HG03460 (cell line): ENCODE data around the gene TMEM158.

ENCODE experiments used
- ATAC-seq: cut with Tn5 transposase; IDR thresholded peaks from one replicate; pipeline ENCODE4 v1.9.1; 2021; ENCODE audit not compliant: unreplicated experiment

Gene TMEM158

DNA sequence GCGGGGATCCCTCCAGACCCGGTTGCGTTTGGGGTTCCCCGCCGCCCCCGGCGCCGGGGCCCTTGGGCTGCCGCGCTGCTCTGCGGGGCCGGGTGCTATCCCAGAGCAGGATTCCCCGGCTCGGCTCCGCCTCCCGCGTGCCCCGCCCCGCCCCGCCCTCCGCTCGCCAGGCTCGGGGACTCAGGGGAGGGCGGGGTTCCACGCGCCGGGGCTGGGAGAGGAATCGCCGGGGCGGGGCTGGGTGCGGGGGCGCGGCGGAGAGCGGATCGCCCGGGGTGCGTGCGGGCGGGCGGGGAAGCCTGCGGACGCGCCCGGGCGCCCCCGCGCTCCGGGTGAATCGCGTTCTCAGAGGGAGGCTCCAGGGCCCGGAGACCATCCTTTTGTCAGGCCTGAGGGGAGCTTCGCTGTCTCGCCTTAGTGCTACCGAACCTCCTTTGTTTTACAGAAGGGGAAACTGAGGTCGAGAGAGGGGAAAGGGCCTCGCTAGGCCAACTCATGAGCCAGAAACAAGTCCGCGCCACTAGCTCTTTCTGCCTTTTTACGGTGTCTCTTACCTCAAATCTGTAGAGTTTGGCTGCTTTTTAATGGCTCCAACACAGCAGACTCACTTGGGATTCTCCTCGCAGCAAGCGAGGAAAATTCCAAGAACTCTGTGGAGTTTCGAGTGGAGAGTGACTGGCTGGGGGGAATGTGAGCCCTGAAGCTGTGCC lies at the start of gene TMEM158:
Gene TMEM158, minus strand, starts transcription at position 82 of the 710 bp plus-strand sequence. CDS start 260 bp downstream, outside the sequence.
- ATAC-seq: peak; percentile 54

DNA sequence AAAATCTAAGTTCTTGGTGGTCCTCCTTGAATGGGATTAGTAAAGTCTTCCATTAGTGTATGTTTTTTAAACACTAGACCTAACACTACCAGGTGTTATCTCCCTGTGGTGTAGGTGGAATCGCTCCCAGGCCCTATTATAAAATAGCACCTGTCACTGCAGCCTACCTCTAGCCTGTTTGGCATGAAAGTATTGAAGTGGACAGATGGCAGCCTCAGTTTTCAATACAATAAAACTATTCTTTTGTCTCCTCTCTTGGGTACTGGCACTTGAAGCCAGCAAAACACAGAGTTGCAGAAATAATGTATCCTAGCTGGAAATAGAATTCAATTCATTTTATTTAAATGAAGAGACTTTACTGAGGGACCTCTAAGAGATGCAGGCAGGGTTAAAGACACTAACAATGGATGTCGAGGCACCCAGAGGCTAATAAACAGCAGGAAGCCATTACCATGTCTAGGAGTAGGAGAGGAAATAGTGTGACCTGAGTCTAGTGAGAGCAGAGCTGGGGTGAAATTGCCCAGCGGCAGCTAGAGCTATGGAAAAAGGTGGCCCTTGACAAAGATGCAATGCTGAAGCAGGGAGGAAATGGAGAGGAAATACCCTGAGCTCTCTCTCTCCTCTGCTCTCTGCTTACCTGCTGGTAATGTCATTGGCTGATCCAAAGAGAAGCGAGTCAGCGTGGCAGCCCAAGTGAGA lies 49.1 kb upstream of the TMEM158 start:
- no peak for ATAC-seq

DNA sequence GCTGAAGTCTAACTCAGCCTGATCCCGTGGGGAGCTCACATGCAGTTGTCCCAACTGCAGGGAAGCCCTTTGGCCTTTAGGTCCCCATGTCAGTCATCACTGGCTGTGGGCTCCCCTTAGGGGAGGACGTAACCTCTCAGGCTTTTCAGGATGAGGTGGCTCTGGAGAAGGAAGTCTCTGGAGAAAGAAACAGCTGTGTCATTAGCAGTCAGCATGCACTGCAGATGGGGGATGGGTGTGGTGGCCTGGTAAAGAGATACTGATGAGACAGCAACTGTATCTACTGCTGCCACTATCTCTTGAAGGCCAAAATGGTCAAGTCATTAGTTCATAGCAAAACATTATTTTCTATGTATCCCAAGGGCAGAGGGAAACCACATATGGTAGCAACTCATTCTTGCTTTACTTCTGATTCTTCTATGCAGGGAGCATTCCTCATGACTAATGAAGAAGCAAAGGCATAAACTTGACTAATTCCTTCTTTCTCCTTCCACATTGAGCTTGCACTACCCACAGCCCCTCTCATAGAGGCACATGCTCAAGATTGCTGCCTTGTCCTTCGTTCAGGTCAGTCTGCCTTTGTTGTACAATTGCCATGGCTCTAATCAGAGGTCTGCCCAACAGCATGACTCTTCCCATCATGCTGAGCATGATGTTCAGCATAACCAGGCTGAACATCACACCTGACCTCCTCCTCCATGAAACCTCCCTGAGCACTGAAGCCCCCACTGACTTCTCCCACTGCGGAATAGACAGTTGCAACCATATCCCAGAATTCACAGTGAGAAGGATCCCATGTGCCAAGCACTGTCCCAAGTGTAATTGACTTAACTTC lies 47.8 kb upstream of the TMEM158 start:
- ATAC-seq: no peak

DNA sequence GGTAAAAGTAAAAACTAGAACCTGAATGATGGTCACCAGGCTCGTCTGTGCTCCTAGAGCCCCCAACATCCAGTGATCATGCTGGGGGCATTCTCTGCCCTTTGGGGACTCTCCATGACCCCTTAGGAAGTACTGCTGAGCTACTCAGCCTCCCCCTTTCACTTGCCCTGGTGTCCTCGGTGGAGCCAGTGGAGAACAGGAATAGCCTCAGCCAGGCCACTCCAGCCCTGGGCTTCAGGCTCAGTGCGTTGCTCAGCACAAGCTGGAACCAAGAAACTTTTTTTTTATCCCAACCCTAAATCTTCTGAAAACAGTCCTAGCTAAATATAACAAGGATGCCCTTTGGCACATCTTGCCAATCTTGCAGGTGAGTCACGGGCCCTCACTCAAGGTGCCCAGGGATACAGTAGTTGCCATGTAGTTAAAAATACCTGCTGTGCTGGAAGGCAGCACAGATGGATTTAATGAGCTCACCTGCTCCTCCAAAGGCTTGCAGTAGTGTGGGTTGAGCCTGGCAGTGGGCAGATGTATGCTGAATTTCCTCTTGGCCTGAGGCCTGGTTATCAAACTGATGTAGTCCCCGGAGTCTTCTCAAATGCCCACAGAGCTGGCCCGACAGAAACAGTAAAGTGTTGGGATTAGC lies 46.9 kb upstream of the TMEM158 start:
- no peak for ATAC-seq

DNA sequence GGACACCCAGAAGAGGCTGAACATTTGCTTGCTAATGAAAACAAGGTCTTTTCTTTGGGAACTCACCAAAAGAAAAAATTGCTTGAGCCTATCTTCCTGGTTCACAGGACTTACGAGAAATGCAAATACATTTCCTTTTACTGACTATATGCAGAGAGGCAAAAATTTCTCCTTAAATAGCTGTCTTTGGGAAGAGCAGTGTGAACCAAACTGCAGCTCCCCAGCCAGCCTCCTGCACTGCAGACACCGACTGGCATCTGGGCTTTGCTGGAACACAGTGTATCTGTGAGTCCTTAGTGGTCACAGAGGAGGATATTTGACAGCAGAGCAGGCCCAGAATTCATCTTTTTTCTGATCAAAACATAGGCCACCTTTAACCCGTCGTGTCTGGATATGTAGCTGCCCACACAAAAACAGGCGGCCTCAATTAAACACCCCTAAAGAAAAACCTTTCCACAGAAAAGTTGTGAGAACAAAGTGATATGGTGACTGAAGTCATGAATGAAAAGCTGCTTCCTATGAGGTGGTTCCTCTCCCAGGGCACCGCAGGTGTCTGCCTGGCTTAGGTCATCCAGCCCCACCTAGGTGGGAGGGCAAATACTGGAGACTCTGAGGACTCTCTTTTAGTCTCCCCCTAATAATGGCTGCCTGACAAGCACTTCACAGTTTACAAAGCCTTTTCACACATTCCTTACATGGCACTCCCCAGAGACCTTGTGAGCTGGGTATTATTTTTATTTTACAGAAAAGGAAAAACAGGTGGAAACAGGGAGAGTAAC lies 46.1 kb upstream of the TMEM158 start:
- ATAC-seq: no peak

DNA sequence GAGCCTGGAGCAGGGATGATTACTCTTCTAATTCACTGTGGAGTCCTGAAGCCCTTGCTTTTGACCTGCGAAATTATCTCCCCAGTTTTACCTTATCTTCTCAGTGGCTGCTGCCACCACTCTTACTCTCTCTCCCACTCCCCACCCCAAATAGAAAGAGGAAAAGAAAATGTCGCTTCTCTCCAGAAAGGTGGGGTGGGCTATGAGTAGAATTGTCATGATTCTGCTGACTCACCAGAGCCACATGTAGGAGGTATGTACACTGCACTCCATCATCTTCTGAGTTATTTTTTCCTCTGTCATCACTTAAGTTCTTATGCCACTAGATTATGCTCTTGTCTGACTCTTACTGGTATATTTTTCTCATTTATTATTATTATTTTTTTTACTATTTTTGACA lies 43.9 kb upstream of the TMEM158 start:
- no peak for ATAC-seq

DNA sequence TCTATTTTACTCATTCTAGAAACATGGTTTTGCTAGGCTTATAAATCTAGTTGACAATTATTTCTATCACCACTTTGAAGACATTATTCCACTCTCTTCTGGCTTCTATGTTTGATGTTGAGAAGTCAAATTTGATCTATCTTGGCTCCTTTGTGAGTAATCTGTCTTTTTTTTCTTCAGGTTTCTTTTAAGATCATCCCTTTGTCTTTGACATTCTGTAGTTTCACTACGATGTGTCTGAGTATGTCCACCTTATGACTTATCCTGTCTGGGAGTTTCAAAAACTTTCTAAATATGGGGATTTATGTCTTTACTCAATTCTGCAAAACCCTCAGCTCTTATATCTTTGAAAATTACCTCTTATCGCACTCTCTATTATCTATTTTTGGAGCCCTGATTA lies 41.0 kb upstream of the TMEM158 start:
- ATAC-seq: no peak

DNA sequence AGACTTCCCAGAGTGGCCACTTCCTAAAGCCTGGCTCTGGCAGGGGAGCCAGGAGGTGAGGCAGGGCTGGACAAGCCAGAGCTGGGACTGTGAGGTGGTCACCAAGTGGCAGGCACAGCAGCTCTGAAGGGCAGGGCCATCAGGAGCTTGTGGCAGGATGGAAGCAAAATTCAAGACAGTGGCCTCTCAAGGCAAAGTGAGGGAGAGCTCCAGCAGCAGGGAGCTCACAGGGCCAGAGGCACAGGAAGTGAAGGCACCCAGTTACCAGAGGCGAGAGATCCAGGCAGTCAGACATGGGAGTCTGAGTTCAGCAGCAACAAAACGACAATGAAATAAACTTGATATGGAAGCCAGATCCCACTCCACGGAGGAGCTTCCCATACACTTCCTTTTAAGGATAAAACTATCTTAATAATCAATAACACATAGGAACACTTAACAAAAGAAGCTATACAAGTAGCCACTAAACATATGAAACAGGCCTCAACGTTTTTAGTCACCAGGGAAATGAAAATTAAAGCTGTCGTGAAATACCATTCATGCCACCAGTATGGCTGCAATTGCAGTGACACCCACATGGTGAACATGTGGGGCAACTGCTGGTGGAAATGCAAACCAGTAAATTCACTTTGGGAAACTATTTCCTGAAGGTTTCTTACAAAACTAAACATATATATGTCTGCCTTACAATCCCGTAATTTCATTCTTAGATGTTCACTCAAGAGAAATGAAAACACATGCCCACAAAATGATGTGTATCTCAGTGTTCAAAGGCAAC lies 35.4 kb upstream of the TMEM158 start:
- ATAC-seq: no peak

DNA sequence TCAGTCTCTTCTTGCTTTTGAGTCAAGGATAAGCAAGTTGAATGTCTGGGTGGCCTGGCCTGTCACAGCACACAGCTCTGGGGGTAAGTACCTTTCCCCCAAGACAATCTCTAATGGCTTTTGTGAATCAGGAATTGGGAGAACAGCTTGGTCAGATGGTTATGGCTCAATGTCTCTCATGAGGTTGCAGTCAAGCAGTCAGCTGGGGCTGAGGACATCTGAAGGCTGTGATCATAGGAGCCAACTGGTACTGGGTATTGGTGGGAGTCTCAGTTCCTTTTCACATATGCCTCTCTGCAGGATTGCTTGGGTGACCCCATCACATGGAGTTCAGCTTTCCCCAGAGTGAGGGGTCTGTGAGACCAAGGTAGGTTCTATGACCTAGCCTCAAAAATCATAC lies 33.0 kb upstream of the TMEM158 start:
- no peak for ATAC-seq

DNA sequence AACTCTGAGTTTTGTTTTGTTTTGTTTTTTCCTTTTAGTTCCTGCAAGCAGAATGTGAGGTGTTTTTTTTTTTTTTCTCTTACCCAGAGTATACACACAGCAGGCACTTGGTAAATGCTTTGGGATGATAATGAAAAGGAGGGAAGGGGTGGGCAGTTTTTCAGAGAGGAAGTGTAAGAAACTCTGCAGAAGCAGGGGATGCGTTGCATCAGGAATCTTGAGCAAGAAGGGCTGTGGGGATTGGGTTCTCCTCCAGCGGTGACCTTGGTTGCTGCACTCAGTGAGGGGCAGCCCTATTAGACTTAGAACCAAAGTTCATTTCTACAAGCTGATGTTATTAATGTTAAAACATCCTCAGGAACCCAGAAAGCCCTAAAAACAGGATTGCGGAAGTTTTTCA lies 32.2 kb upstream of the TMEM158 start:
- no peak for ATAC-seq

DNA sequence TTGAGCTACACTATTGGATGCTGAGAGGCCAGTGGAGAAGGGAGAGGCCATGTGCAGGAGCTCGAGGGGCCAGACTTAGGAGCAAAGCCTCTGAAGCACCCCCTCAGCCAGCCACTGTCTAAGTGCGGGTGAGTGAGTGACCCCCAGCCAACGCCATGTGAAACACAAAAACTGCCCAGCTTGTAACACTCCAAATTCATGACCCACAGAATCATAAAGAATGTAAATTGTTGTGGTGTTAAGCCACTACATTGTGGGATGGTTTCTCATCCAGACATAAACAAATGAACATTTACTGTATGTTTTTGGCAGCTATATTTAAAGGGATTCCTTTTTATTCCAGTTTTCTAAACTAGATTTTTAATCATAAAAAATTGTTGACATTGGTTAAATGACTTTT lies 27.2 kb upstream of the TMEM158 start:
- no peak for ATAC-seq

DNA sequence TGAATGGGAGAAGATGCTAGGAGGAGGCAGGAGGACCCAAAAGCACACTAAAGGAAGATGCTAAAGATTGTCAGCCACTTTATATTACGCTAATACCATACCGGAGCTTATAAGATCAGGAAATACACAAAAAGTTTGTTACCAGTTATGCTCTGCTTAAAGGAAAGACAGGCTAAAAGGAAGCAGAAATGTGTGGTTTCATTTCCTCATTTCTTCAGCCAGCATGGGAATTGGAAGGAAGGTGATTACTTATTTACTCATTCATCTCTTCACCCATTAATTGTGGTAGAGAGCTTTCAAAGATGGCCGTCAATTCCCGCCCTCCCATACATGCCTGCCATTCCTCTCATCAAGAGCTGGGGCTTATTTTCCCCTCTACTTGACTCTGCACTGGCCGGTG lies 26.7 kb upstream of the TMEM158 start:
- ATAC-seq: no peak

DNA sequence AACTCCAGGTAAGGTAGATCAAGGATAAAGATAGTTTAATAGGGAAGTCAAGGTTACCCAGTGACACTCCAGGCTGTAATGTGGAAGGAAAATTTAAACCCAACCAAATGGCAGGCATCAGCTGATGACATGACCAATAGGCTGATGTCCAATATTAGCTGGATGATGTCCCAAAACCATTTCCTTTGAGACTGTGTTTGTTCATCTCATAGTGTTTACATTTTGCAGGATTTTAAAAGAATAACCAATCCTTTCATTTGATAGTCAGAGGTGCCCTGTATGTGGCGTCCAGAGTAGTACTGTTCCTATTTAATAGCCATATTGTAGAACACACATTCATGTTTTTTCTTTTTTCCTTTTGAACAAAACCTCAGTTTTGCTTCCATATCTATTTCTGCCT lies 23.3 kb upstream of the TMEM158 start:
- ATAC-seq: no peak

DNA sequence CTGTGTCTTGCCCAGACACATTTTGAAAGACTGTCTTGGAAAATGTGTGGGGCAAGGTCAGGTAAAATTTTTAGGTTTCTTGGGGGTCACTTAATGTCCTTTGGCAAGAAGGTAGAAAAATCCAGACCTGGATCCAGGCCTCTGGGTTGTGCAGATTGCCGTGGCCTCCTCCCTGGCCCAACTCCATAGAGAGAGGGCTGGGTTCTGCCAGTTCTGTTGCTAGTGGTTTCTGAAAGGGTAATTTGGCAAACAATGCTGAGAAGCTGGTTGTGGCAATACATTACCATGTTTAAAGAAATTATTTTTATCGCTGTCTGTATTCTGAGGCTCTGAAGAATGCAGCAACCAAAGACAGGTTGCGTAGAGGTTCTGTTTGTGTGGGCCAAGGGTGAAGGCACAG lies 20.2 kb upstream of the TMEM158 start:
- ATAC-seq: no peak

DNA sequence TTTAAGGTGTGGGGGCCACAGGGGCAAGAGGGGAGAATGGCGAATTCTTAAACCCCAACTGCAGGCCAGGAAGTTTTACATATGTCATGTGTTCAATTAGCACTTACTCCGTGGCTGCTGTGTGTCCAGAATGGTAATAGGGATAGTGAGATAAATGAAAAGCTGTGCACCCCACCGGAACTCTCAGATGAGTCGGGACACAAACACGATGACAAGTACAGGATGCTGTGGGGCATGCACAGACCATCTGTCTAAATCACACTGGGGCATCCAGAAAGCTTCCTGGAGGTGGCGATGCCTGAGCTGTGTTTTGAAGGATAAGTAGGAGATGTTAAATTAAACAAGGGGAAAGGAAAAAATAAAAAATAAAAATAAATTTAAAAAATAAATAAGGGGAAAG lies 18.3 kb upstream of the TMEM158 start:
- no peak for ATAC-seq

DNA sequence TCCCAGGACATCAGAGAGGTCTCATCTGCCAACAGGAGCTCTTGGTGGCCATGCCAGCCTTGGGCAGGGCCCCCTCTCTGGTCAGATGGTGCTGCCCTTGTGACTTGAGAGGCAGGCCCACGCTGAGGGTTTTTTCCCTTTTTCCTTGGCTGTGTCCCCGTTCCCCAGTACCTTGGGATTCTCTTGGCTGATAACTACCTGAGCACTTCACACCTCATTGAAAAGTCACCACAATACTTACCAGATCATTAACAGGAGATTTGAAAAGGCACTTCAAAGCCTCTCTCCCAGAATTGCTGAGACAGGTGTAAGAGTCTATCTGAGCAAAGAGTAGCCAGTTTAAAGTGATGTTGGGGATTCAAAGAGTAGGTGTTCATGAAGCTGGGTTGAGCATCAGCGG lies 15.1 kb upstream of the TMEM158 start:
- ATAC-seq: no peak

DNA sequence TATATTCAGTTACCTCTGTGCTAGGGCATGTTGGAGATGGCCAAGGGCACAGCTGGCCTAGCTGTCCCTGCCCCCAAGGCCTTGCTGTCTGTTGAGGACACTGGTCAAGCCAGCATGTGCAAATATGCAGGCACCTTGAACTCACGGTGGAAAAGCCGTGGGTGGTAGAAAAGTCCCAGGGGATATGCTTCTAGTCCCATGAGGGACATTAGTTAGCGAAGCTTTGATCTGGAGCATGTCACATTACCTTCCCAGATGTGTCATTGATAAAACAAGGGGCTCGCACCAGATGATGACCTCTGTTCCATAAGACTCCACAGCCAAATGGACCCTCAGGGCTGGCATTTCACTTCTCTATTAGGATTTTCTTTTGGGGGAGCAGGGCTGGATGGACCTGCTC lies 14.2 kb upstream of the TMEM158 start:
- ATAC-seq: no peak

DNA sequence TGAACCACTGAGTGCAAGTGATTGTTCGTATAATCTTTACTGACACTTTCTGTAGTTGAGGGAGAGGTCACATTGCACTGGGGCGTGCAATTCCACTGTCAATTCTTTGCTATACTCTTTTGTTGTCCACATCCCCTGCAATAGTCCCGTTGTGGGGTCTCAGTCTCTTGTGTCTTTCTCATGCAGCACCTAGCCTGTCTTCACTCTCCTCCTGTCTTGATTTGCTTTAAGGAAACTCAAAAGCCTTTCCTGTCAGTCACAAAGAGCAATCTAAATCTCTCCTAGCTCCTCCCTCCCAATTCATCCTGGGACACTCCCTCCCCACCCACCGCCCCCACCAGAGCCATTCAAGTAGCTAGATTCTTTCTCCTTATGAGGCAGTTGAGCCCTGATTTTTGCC lies 13.2 kb upstream of the TMEM158 start:
- no peak for ATAC-seq

DNA sequence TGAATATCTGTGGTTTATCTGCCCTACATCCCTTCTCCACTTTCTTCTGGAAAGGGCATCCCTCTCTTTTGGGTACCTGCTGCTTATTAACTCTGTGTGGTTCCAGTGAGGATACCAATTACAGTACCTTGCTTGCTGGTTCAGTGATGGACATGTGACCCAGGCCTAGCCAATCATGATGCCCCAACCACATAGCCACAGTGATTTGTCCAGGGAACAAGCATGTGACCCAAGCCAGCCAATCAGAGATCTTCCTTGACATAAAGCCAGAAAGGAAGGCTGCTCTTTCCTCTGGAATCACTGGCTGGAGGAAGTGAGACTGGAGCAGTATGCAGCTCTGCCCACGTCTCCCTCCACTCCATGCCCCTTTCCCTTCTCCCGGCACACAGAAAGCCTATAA lies 10.9 kb upstream of the TMEM158 start:
- ATAC-seq: no peak

DNA sequence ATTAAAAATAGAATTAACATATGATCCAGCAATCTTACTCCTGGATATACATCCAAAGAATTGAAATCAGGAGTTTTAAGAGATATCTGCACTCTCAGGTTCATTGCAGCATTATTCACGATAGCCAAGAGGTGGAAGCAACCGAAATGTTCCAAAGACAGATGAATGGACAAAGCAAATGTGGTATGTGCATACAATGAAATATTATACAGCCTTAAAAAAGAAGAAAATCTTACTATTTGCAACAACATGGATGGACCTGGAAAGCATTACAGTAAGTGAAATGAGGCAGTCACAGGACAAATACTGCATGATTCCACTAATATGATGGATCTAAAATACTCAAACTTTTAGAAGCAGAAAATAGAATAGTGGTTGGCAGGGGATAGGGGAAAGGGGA lies 9.3 kb upstream of the TMEM158 start:
- no peak for ATAC-seq
